ENCODE data around the gene SKIL.

SKIL gene

GRCh38 chr3:170437696-170438407 is 80.3 kb downstream of the SKIL start:
- DNase-seq (ENCODE audit: low read depth): no peak

- DNase-seq (ENCODE audit: low read depth): no peak
These were observed 81.3 kb downstream of the SKIL start for GRCh38 chr3:170438836-170439235.

- DNase-seq (ENCODE audit: low read depth): no peak
These were observed 82.8 kb downstream of the SKIL start for GRCh38 chr3:170440344-170440743.

GRCh38 chr3:170441412-170441811 is 83.9 kb downstream of the SKIL start:
- DNase-seq (ENCODE audit: low read depth): no peak

- no peak for DNase-seq (ENCODE audit: low read depth)
These were observed 85.4 kb downstream of the SKIL start for GRCh38 chr3:170442947-170443346.

- no peak for DNase-seq (ENCODE audit: low read depth)
These were observed 85.9 kb downstream of the SKIL start for GRCh38 chr3:170443457-170443856.
